GM18517 (cell line): ENCODE measurements around the gene SAMD15.
"Not testable (repeated sequence)": the region's sequence is repeated elsewhere in the genome, so short reads cannot be mapped to it uniquely, and the experiment has no call there.

Experiments used
- ATAC-seq: cut with Tn5 transposase; IDR thresholded peaks from one replicate; pipeline ENCODE4 v1.9.1; 2021; ENCODE audit warnings: mild to moderate bottlenecking, moderate library complexity; ENCODE audit not compliant: unreplicated experiment

The SAMD15 gene

GRCh38 chr14:77376771-77377501, at the start of gene SAMD15, which contains the start of gene TMED8:
SAMD15 (plus strand) TSS chr14:77377379; CDS start chr14:77377419, 40 bp downstream.
TMED8 (minus strand) TSS chr14:77377094; CDS start chr14:77377053, 41 bp downstream.
- ATAC-seq, result peak; percentile 85

DNA sequence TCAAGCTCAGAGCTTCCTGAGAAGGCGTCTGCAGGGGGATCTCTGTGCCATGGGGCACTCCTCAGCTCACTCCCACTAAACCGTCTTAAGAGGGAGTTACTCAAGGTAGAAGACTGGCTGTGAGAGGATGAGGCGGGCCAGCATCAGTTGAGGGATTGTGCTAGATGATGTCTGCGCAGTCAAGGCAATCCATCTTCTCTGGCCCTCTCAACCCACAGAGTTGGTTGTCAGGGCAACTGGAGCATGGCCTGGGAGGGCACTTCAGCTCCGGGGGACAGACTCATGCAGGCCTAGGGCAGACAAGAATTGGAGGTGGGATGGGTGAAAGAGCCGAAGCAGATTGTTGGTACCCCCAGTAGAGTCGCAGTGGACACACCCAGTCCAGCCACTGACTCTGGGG, 47.3 kb upstream of the SAMD15 start:
- no peak for ATAC-seq

DNA sequence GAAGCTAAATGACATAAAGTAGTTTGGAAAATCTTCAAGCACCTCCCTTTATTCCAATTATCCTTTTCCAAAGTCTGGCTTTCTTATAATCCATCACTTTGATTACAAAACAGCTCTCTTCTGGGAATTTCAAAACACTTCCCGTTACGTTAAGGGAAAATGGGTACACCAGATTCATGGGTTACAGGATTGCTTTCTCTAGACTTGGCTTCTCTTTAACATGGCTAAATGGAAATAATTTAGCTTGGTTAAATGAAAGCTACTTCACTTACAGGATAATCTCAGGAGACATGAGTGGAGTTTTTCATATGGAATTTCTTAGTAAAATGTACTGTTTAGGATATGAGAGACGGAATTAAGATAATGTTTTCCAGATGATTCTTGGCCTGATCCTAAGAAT, 41.6 kb upstream of the SAMD15 start:
- no peak for ATAC-seq

DNA sequence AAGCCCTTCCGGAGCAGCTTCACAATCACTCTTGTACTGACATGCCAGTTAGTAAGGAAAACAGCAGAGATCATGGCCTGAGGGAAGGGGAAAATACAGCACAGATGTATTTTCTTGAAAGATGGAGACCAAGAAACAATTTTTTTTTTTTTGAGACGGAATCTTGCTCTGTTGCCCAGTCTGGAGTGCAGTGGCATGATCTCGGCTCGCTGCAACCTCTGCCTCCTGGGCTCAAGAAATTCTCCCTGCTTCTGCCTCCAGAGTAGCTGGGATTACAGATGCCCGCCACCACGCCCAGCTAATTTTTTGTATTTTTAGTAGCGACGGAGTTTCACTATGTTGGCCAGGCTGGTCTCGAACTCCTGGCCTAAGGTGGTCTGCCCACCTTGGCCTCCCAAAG, 39.9 kb upstream of the SAMD15 start:
- ATAC-seq, result not testable (repeated sequence)

DNA sequence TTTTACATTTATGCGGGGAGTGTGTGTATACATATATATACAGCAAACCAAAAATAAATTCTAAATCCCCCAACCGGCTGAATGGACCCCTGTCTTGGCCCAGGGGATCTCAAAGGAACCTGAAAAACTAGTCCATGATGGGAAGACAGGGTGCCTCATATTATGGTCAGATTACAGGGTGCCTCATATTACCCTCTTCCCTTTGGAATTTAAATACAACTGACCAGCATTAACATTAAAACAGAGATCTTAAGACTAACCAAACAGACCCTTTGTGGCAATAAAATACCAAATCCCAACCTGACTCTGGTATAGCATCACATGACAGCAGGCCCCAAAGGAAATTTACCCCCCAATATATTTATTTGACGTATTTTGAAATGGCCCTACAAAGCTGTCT, 39.3 kb upstream of the SAMD15 start:
- no peak for ATAC-seq

DNA sequence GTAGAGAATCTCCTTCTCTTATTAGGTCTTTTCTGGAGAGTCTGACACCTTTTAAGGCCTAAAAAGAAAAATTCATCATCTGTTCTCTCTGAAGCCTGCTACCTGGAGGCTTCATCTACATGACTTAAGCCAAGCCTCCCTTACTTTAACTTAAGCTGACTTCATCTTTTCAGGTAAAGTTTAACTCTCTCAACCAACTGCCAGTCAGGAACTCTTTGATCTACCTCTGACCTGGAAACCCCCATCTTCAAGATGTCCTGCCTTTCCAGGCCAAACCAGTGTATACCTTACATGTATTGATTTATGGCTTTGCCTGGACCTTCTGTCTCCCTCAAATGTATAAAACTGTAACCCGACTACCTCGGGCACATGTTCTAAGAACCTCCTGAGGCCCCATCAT, 38.9 kb upstream of the SAMD15 start:
- ATAC-seq, result no peak

- no peak for ATAC-seq
These were observed 37.8 kb upstream of the SAMD15 start for GRCh38 chr14:77339407-77339806.

- no peak for ATAC-seq
These were observed 36.8 kb upstream of the SAMD15 start for GRCh38 chr14:77340389-77340788.

DNA sequence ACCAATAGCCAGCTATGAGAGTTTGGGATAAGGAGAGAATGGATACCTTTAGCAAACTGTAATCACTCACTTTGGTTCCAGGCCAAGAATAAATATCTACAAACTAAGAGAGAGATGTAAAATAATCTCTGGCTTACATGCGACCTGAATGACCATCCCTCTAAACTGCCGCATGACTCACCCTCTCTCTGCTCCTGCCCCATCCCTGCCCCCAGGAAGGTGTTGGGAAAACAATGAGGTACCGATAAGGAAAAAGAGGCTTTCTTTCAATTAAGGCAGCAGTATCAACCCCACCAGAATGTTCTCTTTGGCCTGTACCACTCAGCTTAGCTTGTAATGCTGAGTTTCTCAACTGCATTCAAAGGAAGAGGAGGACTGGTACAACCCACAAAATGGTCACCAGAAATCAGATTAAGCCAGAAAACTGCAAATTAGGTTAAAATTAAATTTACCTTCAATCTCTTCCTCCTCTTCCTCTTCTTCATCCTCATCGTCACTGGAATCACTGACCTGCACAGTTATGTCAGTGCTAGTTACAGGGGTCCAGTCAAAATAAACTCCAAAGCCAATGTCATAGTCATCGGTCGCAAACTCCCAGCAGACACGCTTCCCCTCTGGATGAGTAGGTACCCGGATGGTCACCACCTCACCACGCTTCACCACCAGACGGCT, 34.3 kb upstream of the SAMD15 start:
- ATAC-seq, result no peak

DNA sequence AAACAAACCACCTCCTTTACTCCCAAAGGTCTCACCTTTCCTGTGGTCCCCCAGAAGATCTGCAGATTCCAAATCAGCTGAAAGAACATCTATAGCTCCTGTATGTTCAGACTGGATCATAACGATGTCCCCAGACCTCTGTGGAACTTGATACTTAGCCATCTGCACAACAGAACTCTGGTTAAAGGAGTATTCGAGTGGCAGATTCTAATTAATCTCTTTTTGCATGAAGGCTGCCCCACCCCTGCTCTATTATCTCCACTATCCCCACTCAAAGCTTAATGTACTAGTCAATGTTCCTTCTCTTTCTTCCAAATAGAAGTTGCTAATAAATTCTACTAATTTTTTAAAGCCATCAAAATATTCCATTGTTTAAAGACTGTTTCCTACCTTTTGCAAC, 33.5 kb upstream of the SAMD15 start:
- ATAC-seq, result no peak

DNA sequence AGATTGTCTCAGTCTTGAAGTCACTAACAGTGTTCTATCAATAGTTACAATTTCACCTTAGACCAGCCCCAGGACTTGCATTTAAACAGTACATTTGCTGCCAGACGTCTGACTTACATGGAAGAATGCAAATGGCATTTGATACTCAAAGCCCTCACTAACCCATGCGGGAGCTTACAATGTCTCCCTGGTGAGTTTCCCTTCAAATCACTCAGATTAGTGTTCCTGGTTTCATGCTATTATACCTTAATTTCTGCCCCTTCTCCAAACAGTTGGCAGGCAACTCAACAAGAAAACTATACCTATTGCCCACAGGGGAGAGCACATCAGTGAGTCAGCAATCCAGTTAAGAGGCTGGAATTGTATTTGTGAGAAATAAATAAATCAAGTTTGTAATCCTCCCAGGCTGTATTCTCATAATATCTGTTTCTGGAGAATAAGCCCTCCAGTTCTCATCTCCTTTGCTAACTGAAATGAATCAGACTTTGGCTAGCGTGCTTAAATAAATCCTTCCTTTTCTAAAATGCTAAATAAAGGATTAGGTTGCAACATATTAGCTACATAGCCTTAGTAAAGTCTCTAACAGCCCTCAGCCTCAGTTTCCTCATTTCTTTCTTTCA, 32.7 kb upstream of the SAMD15 start:
- ATAC-seq, result no peak

DNA sequence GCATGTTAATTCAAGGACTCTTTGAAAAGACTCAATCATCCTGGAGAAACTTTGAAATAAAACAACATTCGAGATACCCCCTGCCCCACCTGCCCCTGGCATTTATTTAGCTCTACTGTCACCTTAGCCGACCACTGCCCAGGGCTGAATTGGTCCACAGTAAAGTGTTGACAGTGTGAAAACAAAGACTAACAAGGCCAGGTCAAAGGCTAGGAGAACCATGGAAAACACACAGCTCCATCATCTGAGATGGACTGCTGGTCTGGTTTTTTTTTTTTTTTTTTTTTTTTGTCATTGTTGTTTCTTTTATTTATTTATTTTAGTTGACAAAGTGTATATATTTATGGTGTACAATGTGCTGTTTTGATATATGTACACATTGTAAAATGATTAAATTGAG, 30.7 kb upstream of the SAMD15 start:
- no peak for ATAC-seq

GRCh38 chr14:77347751-77348150, 29.4 kb upstream of the SAMD15 start:
- no peak for ATAC-seq

- no peak for ATAC-seq
These were observed 23.6 kb upstream of the SAMD15 start for GRCh38 chr14:77353469-77354141.

DNA sequence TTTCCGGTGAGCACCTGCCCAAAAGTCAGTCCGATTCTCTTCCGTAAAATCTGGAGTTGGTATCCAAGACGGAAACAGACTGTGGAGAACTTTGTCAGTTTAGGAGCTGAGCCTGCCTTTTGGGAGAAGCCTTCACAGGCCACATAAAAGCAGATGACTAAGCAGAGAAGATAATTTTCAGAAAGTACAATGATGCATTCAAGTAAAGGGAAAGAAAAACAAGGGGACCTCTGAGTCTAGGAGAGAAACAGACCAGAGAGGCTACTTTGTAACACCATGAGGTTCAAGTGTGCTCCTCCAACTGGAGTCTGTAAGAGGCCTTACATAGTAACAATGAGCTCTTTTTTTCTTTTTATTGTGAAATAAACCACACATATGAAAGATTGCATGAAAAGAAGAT, 21.4 kb upstream of the SAMD15 start:
- no peak for ATAC-seq

GRCh38 chr14:77356899-77357298, 20.3 kb upstream of the SAMD15 start:
- no peak for ATAC-seq

DNA sequence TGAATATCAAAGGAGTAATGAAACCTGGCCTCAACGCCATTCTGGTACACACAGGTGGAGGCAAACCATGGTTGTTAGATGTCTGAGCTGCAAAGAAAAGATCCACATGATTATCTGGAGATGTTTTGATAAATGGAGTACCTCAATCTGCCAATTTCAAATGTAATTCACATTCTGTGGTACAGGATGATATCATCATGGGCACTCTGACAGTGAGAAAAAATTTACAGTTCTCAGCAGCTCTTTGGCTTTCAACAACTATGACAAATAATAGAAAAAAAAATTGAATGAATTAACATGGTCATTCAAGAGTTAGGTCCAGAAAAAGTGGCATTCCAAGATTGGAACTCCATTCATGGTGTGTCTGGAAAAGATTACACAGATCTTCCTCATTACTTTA, 17.6 kb upstream of the SAMD15 start:
- no peak for ATAC-seq

DNA sequence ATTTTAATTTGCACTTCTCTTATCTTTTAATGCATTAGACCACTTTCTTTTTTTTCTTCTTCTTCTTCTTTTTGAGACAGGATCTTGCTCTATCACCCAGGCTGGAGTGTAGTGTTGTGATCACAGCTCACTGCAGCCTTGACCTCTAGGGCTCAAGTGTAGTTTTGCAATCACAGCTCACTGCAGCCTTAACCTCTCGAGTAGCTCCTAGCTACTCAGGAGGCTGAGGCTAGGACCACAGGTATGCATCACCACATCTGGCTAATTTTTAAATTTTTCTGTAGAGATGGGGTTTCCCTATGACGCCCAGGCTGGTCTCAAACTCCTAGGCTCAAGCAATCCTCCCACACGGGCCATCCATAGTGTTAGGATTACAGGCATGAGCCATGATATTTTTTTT, 13.0 kb upstream of the SAMD15 start:
- no peak for ATAC-seq

- no peak for ATAC-seq
These were observed 7.9 kb upstream of the SAMD15 start for GRCh38 chr14:77369285-77369684.

DNA sequence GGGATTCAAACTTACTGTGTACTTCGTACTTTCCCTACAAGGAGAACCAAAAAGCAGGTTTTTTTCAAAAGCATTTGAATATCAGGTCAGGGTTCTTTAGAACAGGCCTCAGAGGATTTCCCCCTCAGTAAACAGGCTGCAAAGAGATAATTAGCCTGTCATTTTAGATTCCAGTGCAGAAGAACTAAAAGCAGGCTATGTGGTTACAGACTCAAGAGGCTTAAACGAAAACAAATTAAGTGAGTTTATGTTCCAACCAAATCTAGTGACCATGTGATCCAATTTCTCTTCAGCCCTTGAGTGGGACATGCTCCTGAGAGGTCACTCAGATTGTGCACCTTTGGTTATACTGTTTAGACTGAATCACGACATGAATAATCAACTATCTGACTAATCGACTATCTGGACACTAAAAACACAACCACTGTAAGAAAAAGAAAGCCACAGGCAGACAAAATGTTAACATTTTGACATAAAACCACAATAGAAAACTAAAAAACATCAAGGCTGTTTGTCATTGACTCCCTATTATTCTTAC, 4.8 kb upstream of the SAMD15 start:
- ATAC-seq, result peak; percentile 27
